Loucy (cell line): ENCODE measurements around the gene IGFN1.
A peak's percentile ranks its signal among the peaks of the same experiment; 100 is the strongest.

ENCODE experiments used
- CTCF ChIP-seq: fragments of 200-600 bp; sonication (generic); conservative IDR thresholded peaks from 2 replicates; pipeline ENCODE4 v1.5.1; 2014; ENCODE audit warnings: mild to moderate bottlenecking, antibody characterized with exemption, low read length
- EZH2phosphoT487 ChIP-seq: fragments of 200-600 bp; IDR thresholded peaks from 2 replicates; pipeline ENCODE4 v1.6.1; 2018; ENCODE audit warnings: antibody characterized with exemption, mild to moderate bottlenecking, moderate library complexity, borderline replicate concordance

- TF ChIP-seq CTCF (peak; percentile 67), EZH2phosphoT487 (no peak)
Measured at GRCh38 chr1:201184307-201185122, 6.1 kb upstream of the IGFN1 start.
